ENCODE results near the gene LHPP.

LHPP gene

DNA sequence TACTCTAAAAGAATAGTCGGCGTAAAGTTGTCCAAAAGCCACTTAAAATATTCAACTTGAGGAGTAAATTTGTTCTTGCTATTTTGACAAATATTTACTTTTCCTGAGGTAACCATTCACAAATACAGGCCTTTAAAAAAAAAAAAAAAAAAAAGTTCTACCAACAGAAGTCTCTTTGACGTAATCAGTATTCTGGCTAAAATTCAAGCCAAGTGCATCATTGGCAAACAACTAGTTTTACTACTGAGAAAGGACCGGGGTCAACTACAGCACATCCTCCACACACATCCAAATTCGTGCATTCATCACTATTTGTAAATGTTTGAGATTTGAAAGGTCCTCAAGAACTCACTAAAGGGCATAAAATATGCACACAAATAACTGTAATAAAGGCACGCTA lies 44.9 kb upstream of the LHPP start:
- Histone ChIP-seq H3K9me3 (ENCODE audit: low read length) (no peaks in the 10 kb centered on the region), H3K9me2 (ENCODE audit: low read depth, low read length) (no peaks in the 10 kb centered on the region), H3K27ac (ENCODE audit: low read depth, low read length, poor library complexity, severe bottlenecking) (no peak overlapping the region), H3K4me3 (ENCODE audit: low read depth, low read length, poor library complexity, severe bottlenecking) (no peak overlapping the region), H3K79me2 (ENCODE audit: insufficient read depth, low read length) (no peaks in the 10 kb centered on the region), H3K36me3 (ENCODE audit: insufficient read depth, low read length) (no peaks in the 10 kb centered on the region), H3K9ac (ENCODE audit: low read length) (no peak overlapping the region), H2AFZ (ENCODE audit: low read length) (no peak overlapping the region), H4K20me1 (ENCODE audit: insufficient read depth, low read length) (no peaks in the 10 kb centered on the region), H3K4me1 (ENCODE audit: insufficient read depth, low read length, severe bottlenecking) (peaks cover 25% of the 10 kb centered on the region), H3F3A (ENCODE audit: insufficient read depth, low read length) (no peaks in the 10 kb centered on the region), H3K27me3 (ENCODE audit: insufficient read depth, low read length) (no peaks in the 10 kb centered on the region; the same call in 1 of the 2 replicates), H3K4me2 (ENCODE audit: low read length) (no peak overlapping the region)
- no peak for TF ChIP-seq EZH2 (IDR thresholded peaks at IDR 0.05; ENCODE audit: borderline replicate concordance, low read length)
- TF ChIP-seq, protein P1, sequence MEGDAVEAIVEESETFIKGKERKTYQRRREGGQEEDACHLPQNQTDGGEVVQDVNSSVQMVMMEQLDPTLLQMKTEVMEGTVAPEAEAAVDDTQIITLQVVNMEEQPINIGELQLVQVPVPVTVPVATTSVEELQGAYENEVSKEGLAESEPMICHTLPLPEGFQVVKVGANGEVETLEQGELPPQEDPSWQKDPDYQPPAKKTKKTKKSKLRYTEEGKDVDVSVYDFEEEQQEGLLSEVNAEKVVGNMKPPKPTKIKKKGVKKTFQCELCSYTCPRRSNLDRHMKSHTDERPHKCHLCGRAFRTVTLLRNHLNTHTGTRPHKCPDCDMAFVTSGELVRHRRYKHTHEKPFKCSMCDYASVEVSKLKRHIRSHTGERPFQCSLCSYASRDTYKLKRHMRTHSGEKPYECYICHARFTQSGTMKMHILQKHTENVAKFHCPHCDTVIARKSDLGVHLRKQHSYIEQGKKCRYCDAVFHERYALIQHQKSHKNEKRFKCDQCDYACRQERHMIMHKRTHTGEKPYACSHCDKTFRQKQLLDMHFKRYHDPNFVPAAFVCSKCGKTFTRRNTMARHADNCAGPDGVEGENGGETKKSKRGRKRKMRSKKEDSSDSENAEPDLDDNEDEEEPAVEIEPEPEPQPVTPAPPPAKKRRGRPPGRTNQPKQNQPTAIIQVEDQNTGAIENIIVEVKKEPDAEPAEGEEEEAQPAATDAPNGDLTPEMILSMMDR (IDR thresholded peaks at IDR 0.05; ENCODE audit: low read length), result no peak

DNA sequence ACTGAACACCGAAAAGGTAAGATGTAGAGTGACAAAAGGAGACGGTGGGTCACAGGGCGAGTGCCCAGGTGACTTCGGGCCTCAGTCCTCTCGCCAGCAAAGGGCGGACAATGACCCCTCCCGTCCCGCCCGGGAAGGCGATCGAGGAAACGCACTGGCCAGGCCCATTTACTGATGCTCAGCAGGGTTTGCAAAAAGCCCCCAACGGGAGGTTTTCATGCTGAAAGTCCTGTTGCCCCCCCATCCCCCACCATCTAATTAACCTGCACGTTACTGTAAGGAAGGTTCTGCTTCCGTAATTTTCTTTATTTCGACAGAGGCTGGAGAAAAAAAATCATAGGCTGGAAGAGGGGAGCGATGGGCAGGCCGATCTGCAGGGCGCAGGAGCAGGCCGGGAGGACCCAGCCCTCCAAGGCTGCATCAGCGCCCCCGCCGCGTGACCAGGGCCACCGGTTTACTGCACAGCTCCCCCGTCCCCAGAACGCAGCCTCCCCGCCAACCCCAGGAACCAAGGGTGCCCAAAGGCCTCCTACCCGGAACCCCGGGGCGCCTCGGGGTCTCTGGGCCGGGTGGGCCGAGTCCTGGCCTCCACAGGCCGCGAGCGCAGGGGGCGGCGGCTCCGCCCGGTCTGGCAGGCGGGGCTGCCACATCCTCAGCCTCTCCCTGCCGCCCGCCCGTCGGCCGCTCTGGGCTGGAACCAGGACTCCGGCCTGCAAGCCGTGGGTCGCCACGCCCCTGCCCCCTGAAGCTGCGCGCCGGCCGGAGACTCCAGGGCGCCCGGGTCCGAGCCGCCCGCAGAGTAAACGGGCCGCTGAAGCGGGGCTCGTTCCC lies 43.5 kb upstream of the LHPP start:
- peaks cover 25% of the 10 kb centered on the region for H3K4me1 ChIP-seq (ENCODE audit: insufficient read depth, low read length, severe bottlenecking)
- H4K20me1 ChIP-seq (ENCODE audit: insufficient read depth, low read length), result no peaks in the 10 kb centered on the region
- H3F3A ChIP-seq (ENCODE audit: insufficient read depth, low read length), result no peaks in the 10 kb centered on the region
- no peaks in the 10 kb centered on the region for H3K79me2 ChIP-seq (ENCODE audit: insufficient read depth, low read length)
- H3K9ac ChIP-seq (ENCODE audit: low read length), result peak overlapping the region; percentile 58
- peak overlapping the region; percentile 71 for H3K4me3 ChIP-seq (ENCODE audit: low read depth, low read length, poor library complexity, severe bottlenecking)
- H3K4me2 ChIP-seq (ENCODE audit: low read length), result peak overlapping the region; percentile 81
- H3K9me3 ChIP-seq (ENCODE audit: low read length), result no peaks in the 10 kb centered on the region
- H3K27ac ChIP-seq (ENCODE audit: low read depth, low read length, poor library complexity, severe bottlenecking), result no peak overlapping the region
- H3K9me2 ChIP-seq (ENCODE audit: low read depth, low read length), result no peaks in the 10 kb centered on the region
- no peaks in the 10 kb centered on the region; the same call in 1 of the 2 replicates for H3K27me3 ChIP-seq (ENCODE audit: insufficient read depth, low read length)
- H2AFZ ChIP-seq (ENCODE audit: low read length), result no peak overlapping the region
- TF ChIP-seq EZH2 (IDR thresholded peaks at IDR 0.05; ENCODE audit: borderline replicate concordance, low read length), result no peak
- TF ChIP-seq, protein P1 (IDR thresholded peaks at IDR 0.05; ENCODE audit: low read length), result peak; percentile 11; the same call in 1 of the 2 replicates
- H3K36me3 ChIP-seq (ENCODE audit: insufficient read depth, low read length), result no peaks in the 10 kb centered on the region

DNA sequence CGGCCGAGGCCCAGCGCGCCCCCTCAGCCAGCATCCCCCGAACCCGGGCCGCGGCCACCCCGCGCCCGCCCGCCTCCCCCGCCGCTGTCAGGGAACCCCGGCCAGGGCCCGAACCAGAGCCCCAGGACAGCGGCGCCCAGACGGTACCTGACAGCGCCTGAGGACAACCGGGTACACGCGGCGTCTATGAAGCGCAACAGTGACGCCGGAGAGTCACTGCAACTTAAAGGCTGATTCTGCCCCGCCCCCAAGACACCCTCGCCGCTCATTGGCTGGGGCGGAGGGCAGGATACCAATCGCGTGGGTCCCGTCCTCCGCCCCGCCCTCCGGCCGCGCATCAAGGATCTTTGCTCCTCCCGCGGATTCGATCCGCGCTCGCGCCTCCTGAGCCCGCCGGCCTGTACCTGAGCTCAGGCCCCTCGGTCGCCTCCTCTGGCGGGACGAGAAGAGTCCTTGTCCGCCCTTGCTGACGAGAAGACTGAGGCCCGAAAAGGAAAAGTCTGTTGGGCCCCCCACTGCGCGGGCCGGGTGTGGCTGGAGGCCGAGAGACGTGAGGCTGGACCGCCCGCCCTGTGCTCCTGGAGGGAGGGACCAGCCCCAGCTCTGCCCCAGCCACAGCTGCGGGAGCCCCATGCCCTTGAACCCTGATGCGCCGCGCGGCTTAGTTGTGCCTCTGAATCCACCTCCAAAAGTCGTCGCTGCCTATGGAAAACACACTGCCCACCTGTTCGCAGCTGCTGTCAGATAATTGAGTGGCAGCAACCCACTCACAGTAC lies 42.7 kb upstream of the LHPP start, which contains the start of gene OAT:
Gene OAT, minus strand, starts transcription at position 198 of the 776 bp plus-strand sequence. CDS start 6,752 bp downstream, outside the sequence.
- Histone ChIP-seq H3K4me3 (ENCODE audit: low read depth, low read length, poor library complexity, severe bottlenecking) (peak within 1 kb of the TSS; percentile 71), H3K36me3 (ENCODE audit: insufficient read depth, low read length) (no peaks in the 10 kb centered on the region), H3F3A (ENCODE audit: insufficient read depth, low read length) (no peaks in the 10 kb centered on the region), H3K27me3 (ENCODE audit: insufficient read depth, low read length) (no peaks in the 10 kb centered on the region; the same call in 1 of the 2 replicates), H3K79me2 (ENCODE audit: insufficient read depth, low read length) (no peaks in the 10 kb centered on the region), H3K27ac (ENCODE audit: low read depth, low read length, poor library complexity, severe bottlenecking) (no peak within 1 kb of the TSS), H3K9ac (ENCODE audit: low read length) (peak within 1 kb of the TSS; percentile 59), H3K9me3 (ENCODE audit: low read length) (no peaks in the 10 kb centered on the region), H3K4me1 (ENCODE audit: insufficient read depth, low read length, severe bottlenecking) (peaks cover 25% of the 10 kb centered on the region), H3K4me2 (ENCODE audit: low read length) (peak within 1 kb of the TSS; percentile 81), H4K20me1 (ENCODE audit: insufficient read depth, low read length) (no peaks in the 10 kb centered on the region), H3K9me2 (ENCODE audit: low read depth, low read length) (no peaks in the 10 kb centered on the region), H2AFZ (ENCODE audit: low read length) (no peak within 1 kb of the TSS; the same call in 1 of the 2 replicates)
- no peak for TF ChIP-seq EZH2 (IDR thresholded peaks at IDR 0.05; ENCODE audit: borderline replicate concordance, low read length)
- TF ChIP-seq, protein P1 (IDR thresholded peaks at IDR 0.05; ENCODE audit: low read length), result peak; percentile 15; the same call in 1 of the 2 replicates
